Uterus (tissue), 2 donors: ENCODE measurements around the gene HSF2.

Experiments used
- CTCF ChIP-seq, 4 experiments: fragments of 200-600 bp in 2 of 4; fragments of 450-650 bp in 2 of 4; sonication (generic) in 2 of 4; IDR thresholded peaks; one replicate each; pipeline ENCODE4 v1.5.1; 2016 to 2019; ENCODE audit warnings: antibody characterized with exemption in 4 of 4, mild to moderate bottlenecking in 2 of 4, moderate library complexity in 1 of 4
- POLR2A ChIP-seq, 2 donors: fragments of 450-650 bp; IDR thresholded peaks; one replicate each; pipeline ENCODE4 v1.6.1; 2016; ENCODE audit warnings: antibody characterized with exemption in 2 of 2, mild to moderate bottlenecking in 1 of 2, moderate library complexity in 1 of 2

- no peak for TF ChIP-seq CTCF (IDR thresholded peaks at IDR 0.05)
- TF ChIP-seq POLR2A (IDR thresholded peaks at IDR 0.05), result no peak
Measured at GRCh38 chr6:122399055-122399347, 451 bp upstream of the HSF2 start.
